Liver (tissue), 9 donors: ENCODE results near the gene ZNF678. TPM values are rescaled to one million over a fixed set of nuclear protein-coding genes. Genes with fewer than 3 reads are reported as not detected.

Source experiments
- DNase-seq: peaks from one replicate; pipeline ENCODE4 v3.0.0-alpha.2; 2017; ENCODE audit warnings: low spot score
- H3K27ac ChIP-seq, 2 donors: one replicate each; pipeline ENCODE4 v1.7.0; 2013; ENCODE audit warnings: inconsistent platforms in 2 of 2, low read length in 2 of 2, control low read depth in 1 of 2, low read depth in 1 of 2, mild to moderate bottlenecking in 1 of 2
- H3K27me3 ChIP-seq, 4 donors: one replicate each; pipeline versions ENCODE4 v1.6.1 to v1.7.0; 2013; ENCODE audit warnings: low read length in 3 of 4, inconsistent platforms in 1 of 4, mild to moderate bottlenecking in 1 of 4, moderate library complexity in 1 of 4; ENCODE audit not compliant: control insufficient read depth in 4 of 4, insufficient read depth in 4 of 4
- H3K36me3 ChIP-seq, 4 donors: one replicate each; pipeline versions ENCODE4 v1.6.1 to v1.7.0; 2013; ENCODE audit warnings: low read length in 3 of 4, mild to moderate bottlenecking in 3 of 4, low read depth in 1 of 4, moderate library complexity in 1 of 4; ENCODE audit not compliant: control insufficient read depth in 4 of 4, insufficient read depth in 3 of 4
- H3K4me1 ChIP-seq, 4 donors: one replicate each; pipeline versions ENCODE4 v1.6.1 to v1.7.0; 2013; ENCODE audit warnings: low read length in 3 of 4, mild to moderate bottlenecking in 3 of 4, moderate library complexity in 1 of 4; ENCODE audit not compliant: control insufficient read depth in 4 of 4, insufficient read depth in 4 of 4
- H3K4me3 ChIP-seq, 3 donors: one replicate each; pipeline versions ENCODE4 v1.6.1 to v1.7.0; 2013; ENCODE audit warnings: low read length in 3 of 3, control low read depth in 1 of 3, low read depth in 1 of 3, mild to moderate bottlenecking in 1 of 3
- H3K9ac ChIP-seq, 2 donors: one replicate each; pipeline ENCODE4 v1.7.0; 2013; ENCODE audit warnings: low read length in 2 of 2, mild to moderate bottlenecking in 2 of 2, moderate library complexity in 2 of 2, control low read depth in 1 of 2, low read depth in 1 of 2
- H3K9me3 ChIP-seq, 4 donors: one replicate each; pipeline versions ENCODE4 v1.6.1 to v1.7.0; 2013; ENCODE audit warnings: low read length in 3 of 4; ENCODE audit not compliant: control insufficient read depth in 4 of 4
- GABPA ChIP-seq, 2 donors: IDR thresholded peaks in 1 of 2; conservative IDR thresholded peaks in 1 of 2; 2 replicates each; pipeline ENCODE4 v1.6.1; 2016; ENCODE audit warnings: antibody characterized with exemption in 2 of 2, mild to moderate bottlenecking in 1 of 2, moderate library complexity in 1 of 2
- HNF4G ChIP-seq: IDR thresholded peaks from 2 replicates; pipeline ENCODE4 v1.6.1; 2016; ENCODE audit warnings: antibody characterized with exemption
- JUND ChIP-seq, 2 donors: IDR thresholded peaks; 2 replicates each; pipeline ENCODE4 v1.6.1; 2016; ENCODE audit warnings: antibody characterized with exemption in 2 of 2
- RAD21 ChIP-seq, 2 donors: IDR thresholded peaks; 2 replicates each; pipeline ENCODE4 v1.6.1; 2016; ENCODE audit warnings: antibody characterized with exemption in 2 of 2, mild to moderate bottlenecking in 2 of 2
- WGBS: extraction: QIAGEN DNeasy Blood & Tissue Kit; methylation state at CpG from one replicate; pipeline ENCODE4 v1.1.7; 2013; 5-methylcytosine and 5-hydroxymethylcytosine counted together
- polyA plus RNA-seq, 2 donors: library from polyadenylated mRNA; stranded (reverse) in 1 of 2; unstranded in 1 of 2; fragments of 200-250 nt in 1 of 2; fragments of >200 nt in 1 of 2; fragmentation: Nextera tagmentation in 1 of 2; extraction: Ambion mirVana in 1 of 2; gene quantifications; one replicate each; pipeline versions ENCODE4 v1.2.1 to v1.2.3, GENCODE V29; 2013 to 2015
- total RNA-seq, 2 donors: library from RNA; depleted of rRNA; stranded (reverse); fragments of >200 nt; gene quantifications; one replicate each; pipeline ENCODE4 v1.2.3, GENCODE V29; 2014
- TF ChIP-seq, protein P1 (sequence below): fragments of 150-350 bp; IDR thresholded peaks from 2 replicates; pipeline ENCODE4 v1.5.1; 2017; ENCODE audit warnings: improper control_type of control experiment, low read depth, low read length; ENCODE audit not compliant: missing input control
- TF ChIP-seq, protein P2 (sequence below): IDR thresholded peaks from 2 replicates; pipeline ENCODE4 v1.6.1; 2016; ENCODE audit warnings: antibody characterized with exemption
- TF ChIP-seq, protein P3 (sequence below): IDR thresholded peaks from 2 replicates; pipeline ENCODE4 v1.6.1; 2016; ENCODE audit warnings: antibody characterized with exemption, mild to moderate bottlenecking
- donor health status: healthy.
- donor health status: healthy.
- donor health status: healthy.
- donor health status: healthy.
- donor health status: healthy.

Gene ZNF678
- total and polyA plus RNA-seq, 4 donors = 0.76 to 16.6 (median 4.2) TPM

DNA sequence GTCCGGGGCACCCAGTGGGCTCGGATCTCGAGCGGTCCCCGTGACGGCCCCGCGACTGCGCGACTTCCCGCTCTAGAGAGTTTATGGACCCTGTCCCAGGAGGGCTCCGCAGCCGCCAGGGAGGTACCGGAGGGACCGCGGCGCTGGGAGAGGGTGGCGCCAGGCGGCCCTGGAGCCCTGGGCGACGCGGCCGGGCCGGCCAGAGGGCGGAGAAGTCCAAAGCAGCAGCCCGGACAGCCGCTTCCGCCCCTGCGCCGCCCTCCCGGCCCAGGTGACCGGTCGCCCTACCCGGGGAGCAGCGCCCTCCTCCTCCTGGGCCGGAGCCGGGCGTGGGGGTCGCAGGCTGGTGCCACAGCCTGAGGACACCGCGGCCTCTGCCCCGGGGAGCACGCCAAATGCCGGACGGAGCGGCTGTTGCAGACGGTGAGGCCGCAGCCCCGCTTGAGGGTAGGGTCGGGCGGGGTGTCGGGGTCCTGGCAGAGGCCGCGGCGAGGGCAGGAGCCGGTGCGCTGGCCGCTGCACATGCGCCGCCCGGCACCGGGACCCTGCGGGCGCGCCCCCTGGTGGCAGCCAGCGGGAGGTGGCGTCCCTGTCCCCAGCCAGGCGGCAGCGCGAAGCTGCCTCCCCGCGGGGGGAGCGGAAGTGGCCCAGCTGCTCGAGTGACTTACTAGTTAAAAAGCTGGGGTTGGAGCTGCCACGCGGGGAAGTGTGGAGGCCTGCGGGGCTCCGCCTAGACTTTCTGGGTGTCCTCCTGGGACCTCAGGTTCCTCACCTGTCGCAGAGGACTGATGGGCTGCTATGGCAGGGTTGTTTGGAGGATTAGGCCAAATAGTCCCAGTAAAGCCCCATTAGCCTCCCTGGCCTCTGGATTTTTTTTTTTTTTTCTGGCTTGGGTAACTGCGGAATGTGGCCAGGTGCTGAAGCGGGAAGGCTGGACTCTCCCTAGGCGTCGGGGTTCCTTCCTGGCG, 20.9 kb upstream of the ZNF678 start:
- no peak for TF ChIP-seq JUND (IDR thresholded peaks at IDR 0.05)
- TF ChIP-seq HNF4G = no peak
- TF ChIP-seq RAD21 (IDR thresholded peaks at IDR 0.05) = peak in 1 of 2 donors; percentile 59
- TF ChIP-seq, protein P1, sequence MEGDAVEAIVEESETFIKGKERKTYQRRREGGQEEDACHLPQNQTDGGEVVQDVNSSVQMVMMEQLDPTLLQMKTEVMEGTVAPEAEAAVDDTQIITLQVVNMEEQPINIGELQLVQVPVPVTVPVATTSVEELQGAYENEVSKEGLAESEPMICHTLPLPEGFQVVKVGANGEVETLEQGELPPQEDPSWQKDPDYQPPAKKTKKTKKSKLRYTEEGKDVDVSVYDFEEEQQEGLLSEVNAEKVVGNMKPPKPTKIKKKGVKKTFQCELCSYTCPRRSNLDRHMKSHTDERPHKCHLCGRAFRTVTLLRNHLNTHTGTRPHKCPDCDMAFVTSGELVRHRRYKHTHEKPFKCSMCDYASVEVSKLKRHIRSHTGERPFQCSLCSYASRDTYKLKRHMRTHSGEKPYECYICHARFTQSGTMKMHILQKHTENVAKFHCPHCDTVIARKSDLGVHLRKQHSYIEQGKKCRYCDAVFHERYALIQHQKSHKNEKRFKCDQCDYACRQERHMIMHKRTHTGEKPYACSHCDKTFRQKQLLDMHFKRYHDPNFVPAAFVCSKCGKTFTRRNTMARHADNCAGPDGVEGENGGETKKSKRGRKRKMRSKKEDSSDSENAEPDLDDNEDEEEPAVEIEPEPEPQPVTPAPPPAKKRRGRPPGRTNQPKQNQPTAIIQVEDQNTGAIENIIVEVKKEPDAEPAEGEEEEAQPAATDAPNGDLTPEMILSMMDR = peak; percentile 92
- peak in 1 of 2 donors; percentile 51 for TF ChIP-seq GABPA (IDR thresholded peaks at IDR 0.05 in 1 of 2, conservative IDR thresholded peaks at IDR 0.05 in 1 of 2)
- Histone ChIP-seq H3K9me3 (peaks cover 0 to 5% (median 1%) of the 10 kb centered on the region in 4 donors), H3K9ac (peak overlapping the region; percentile 22 to 66), H3K27me3 (no peaks in the 10 kb centered on the region), H3K27ac (peak overlapping the region; percentile 1 to 58), H3K4me3 (peak overlapping the region; percentile 59 to 66 (median 64)), H3K36me3 (no peaks in the 10 kb centered on the region), H3K4me1 (peaks cover 2 to 5% (median 5%) of the 10 kb centered on the region in 4 donors)
- WGBS = 7% methylated on average over 84 of the region's 84 CpGs
- peak; percentile 90 for DNase-seq

DNA sequence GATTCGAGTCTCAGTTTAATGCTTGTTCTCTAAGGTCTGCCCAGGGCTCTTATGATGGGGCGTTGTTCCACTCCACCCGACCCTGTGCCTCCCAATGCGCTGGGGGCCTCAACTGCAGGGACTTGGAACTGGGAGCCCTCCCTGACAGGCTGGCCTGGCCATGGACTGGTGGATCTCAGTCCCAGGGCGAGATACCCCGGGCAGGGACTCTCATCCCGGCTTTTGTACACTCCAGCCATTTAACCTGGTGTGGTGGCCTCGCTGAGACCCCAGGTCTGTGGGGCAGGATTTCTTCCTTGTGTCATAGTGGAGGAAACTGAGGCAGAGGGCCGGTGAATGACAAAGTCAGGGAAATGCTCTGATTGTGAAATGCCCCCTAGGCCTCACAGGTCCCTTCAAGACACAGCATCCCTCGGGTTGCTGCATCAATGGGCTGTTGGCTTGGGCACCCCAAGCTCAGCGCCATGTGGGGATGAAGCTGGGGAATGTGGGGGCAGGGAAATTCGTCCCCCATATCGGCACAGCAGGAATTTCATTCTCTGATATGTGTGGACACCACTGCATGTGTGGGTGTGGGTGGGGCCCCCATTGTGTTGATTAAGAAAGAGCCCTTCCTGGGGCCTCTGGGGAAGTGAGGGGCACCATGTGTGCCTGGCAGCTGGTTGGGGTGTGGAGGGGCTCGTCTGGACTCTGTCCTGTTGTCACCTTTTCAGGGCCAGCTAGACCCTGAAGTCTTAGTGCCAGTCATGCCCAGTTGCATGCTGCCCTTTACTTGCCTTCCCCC, 19.9 kb upstream of the ZNF678 start:
- peaks cover 2 to 5% (median 5%) of the 10 kb centered on the region in 4 donors for H3K4me1 ChIP-seq
- WGBS = 88% methylated on average over 14 of the region's 14 CpGs
- H3K9ac ChIP-seq = no peak overlapping the region
- no peaks in the 10 kb centered on the region for H3K27me3 ChIP-seq
- no peaks in the 10 kb centered on the region for H3K36me3 ChIP-seq
- no peak overlapping the region for H3K27ac ChIP-seq
- DNase-seq = no peak
- H3K4me3 ChIP-seq = no peak overlapping the region
- TF ChIP-seq, protein P2, sequence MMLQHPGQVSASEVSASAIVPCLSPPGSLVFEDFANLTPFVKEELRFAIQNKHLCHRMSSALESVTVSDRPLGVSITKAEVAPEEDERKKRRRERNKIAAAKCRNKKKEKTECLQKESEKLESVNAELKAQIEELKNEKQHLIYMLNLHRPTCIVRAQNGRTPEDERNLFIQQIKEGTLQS = no peak
- TF ChIP-seq, protein P3, sequence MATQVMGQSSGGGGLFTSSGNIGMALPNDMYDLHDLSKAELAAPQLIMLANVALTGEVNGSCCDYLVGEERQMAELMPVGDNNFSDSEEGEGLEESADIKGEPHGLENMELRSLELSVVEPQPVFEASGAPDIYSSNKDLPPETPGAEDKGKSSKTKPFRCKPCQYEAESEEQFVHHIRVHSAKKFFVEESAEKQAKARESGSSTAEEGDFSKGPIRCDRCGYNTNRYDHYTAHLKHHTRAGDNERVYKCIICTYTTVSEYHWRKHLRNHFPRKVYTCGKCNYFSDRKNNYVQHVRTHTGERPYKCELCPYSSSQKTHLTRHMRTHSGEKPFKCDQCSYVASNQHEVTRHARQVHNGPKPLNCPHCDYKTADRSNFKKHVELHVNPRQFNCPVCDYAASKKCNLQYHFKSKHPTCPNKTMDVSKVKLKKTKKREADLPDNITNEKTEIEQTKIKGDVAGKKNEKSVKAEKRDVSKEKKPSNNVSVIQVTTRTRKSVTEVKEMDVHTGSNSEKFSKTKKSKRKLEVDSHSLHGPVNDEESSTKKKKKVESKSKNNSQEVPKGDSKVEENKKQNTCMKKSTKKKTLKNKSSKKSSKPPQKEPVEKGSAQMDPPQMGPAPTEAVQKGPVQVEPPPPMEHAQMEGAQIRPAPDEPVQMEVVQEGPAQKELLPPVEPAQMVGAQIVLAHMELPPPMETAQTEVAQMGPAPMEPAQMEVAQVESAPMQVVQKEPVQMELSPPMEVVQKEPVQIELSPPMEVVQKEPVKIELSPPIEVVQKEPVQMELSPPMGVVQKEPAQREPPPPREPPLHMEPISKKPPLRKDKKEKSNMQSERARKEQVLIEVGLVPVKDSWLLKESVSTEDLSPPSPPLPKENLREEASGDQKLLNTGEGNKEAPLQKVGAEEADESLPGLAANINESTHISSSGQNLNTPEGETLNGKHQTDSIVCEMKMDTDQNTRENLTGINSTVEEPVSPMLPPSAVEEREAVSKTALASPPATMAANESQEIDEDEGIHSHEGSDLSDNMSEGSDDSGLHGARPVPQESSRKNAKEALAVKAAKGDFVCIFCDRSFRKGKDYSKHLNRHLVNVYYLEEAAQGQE = no peak
- peaks cover 0 to 2% (median under 1%) of the 10 kb centered on the region in 4 donors for H3K9me3 ChIP-seq
